Activated T-cell treated with anti-CD3 and anti-CD28 coated beads, Interleukin-2, amount 50 U/mL, for 72 hours (primary cell): ENCODE results near the gene RIMS1. TPM values are rescaled to one million over a fixed set of nuclear protein-coding genes. Genes with fewer than 3 reads are reported as not detected.

Source experiments
- ATAC-seq, 2 donors: fragments of 150-1000 bp; cut with Tn5 transposase; replicated peaks in 1 of 2; 2 replicates each; pipeline ENCODE4 v1.10.0; 2021; ENCODE audit warnings: moderate library complexity in 2 of 2, mild to moderate bottlenecking in 1 of 2
- DNase-seq, 2 donors: peaks; one replicate each; pipeline ENCODE4 v3.0.0; 2021 to 2022; ENCODE audit warnings: mixed read lengths in 1 of 2
- H3K27ac Mint-ChIP-seq: one replicate; pipeline ENCODE4 v1.8.0; 2022; ENCODE audit warnings: mild to moderate bottlenecking, moderate library complexity, mixed read lengths
- H3K27me3 Mint-ChIP-seq: one replicate; pipeline ENCODE4 v1.8.0; 2022; ENCODE audit warnings: low read depth, mixed read lengths
- H3K36me3 Mint-ChIP-seq, 2 donors: one replicate each; pipeline ENCODE4 v1.8.0; 2022; ENCODE audit warnings: mixed read lengths in 2 of 2, mild to moderate bottlenecking in 1 of 2; ENCODE audit not compliant: insufficient read depth in 2 of 2
- H3K4me1 Mint-ChIP-seq: one replicate; pipeline ENCODE4 v1.8.0; 2022; ENCODE audit warnings: low read depth, mixed read lengths
- H3K4me3 Mint-ChIP-seq, 2 donors: one replicate each; pipeline ENCODE4 v1.8.0; 2022; ENCODE audit warnings: mild to moderate bottlenecking in 2 of 2, mixed read lengths in 2 of 2, moderate library complexity in 2 of 2
- H3K9me3 Mint-ChIP-seq, 2 donors: one replicate each; pipeline ENCODE4 v1.8.0; 2022; ENCODE audit warnings: mixed read lengths in 2 of 2
- total RNA-seq, 2 donors: library from RNA; stranded (reverse); gene quantifications; one replicate each; pipeline ENCODE4 v1.2.3, GENCODE V29; 2022

RIMS1 gene
- total RNA-seq, 2 donors from 2014 or later = not detected

- ATAC-seq (no peak), DNase-seq (no peak)
- H3K27ac Mint-ChIP-seq = no peak overlapping the region
- no peaks in the 10 kb centered on the region for H3K27me3 Mint-ChIP-seq
- no peaks in the 10 kb centered on the region for H3K4me1 Mint-ChIP-seq
- no peaks in the 10 kb centered on the region for H3K9me3 Mint-ChIP-seq
- H3K4me3 Mint-ChIP-seq = no peak overlapping the region
- no peaks in the 10 kb centered on the region for H3K36me3 Mint-ChIP-seq
Measured at GRCh38 chr6:72238021-72238420, 351.7 kb downstream of the RIMS1 start.

GRCh38 chr6:72238900-72239299 is 352.6 kb downstream of the RIMS1 start:
- H3K27ac Mint-ChIP-seq = no peak overlapping the region
- no peaks in the 10 kb centered on the region for H3K4me1 Mint-ChIP-seq
- H3K4me3 Mint-ChIP-seq = no peak overlapping the region
- DNase-seq (no peak), ATAC-seq (no peak)
- H3K9me3 Mint-ChIP-seq = no peaks in the 10 kb centered on the region
- no peaks in the 10 kb centered on the region for H3K27me3 Mint-ChIP-seq
- H3K36me3 Mint-ChIP-seq = no peaks in the 10 kb centered on the region

DNA sequence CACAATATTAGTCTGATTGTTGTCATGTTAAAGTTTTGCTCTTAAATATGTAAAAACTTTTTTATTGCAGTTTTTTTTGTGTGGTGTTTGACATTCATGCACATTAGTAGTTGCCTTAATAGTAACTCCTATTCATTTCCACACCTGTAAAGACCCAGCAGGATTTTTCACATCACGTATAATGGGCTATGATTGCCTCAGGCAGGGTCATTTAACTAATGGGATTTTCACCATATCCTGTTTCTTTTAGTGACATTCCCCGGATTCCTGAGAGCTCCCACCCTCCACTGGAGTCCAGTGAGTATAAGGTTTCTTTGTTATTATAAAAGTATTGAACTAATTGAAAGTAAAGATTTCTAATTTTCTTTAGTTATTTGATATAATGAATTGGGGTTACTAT is 359.2 kb downstream of the RIMS1 start:
- H3K27me3 Mint-ChIP-seq = no peaks in the 10 kb centered on the region
- H3K4me1 Mint-ChIP-seq = no peaks in the 10 kb centered on the region
- DNase-seq = no peak
- no peak overlapping the region for H3K27ac Mint-ChIP-seq
- H3K9me3 Mint-ChIP-seq = no peaks in the 10 kb centered on the region
- no peak overlapping the region for H3K4me3 Mint-ChIP-seq
- H3K36me3 Mint-ChIP-seq = no peaks in the 10 kb centered on the region
- ATAC-seq = no peak

- no peaks in the 10 kb centered on the region for H3K27me3 Mint-ChIP-seq
- no peak overlapping the region for H3K4me3 Mint-ChIP-seq
- H3K36me3 Mint-ChIP-seq = no peaks in the 10 kb centered on the region
- no peaks in the 10 kb centered on the region for H3K4me1 Mint-ChIP-seq
- H3K9me3 Mint-ChIP-seq = no peaks in the 10 kb centered on the region
- DNase-seq = no peak
- no peak for ATAC-seq
- no peak overlapping the region for H3K27ac Mint-ChIP-seq
Measured at GRCh38 chr6:72246926-72247325, 360.6 kb downstream of the RIMS1 start.

- H3K9me3 Mint-ChIP-seq = no peaks in the 10 kb centered on the region
- no peak for DNase-seq
- H3K4me1 Mint-ChIP-seq = no peaks in the 10 kb centered on the region
- H3K36me3 Mint-ChIP-seq = no peaks in the 10 kb centered on the region
- H3K4me3 Mint-ChIP-seq = no peak overlapping the region
- H3K27me3 Mint-ChIP-seq = no peaks in the 10 kb centered on the region
- no peak for ATAC-seq
- no peak overlapping the region for H3K27ac Mint-ChIP-seq
Measured at GRCh38 chr6:72248621-72249020, 362.3 kb downstream of the RIMS1 start.

DNA sequence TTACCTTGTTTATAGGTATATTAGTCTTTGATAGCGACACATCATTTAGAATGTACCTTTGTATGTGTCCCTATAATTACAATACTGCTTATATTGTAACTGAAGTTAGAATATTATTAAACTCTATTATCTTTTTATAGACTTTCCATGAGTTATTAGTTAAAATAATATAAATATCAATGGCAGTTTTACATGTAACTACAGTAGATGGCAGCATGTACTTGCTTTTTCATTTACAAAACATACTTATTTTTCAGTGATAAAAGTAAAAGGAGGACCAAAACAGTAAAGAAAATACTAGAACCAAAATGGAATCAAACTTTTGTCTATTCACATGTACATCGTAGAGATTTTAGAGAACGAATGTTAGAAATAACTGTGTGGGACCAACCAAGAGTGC is 364.3 kb downstream of the RIMS1 start:
- no peaks in the 10 kb centered on the region for H3K27me3 Mint-ChIP-seq
- DNase-seq (no peak), ATAC-seq (no peak)
- H3K4me3 Mint-ChIP-seq = no peak overlapping the region
- no peak overlapping the region for H3K27ac Mint-ChIP-seq
- no peaks in the 10 kb centered on the region for H3K9me3 Mint-ChIP-seq
- H3K36me3 Mint-ChIP-seq = no peaks in the 10 kb centered on the region
- no peaks in the 10 kb centered on the region for H3K4me1 Mint-ChIP-seq

DNA sequence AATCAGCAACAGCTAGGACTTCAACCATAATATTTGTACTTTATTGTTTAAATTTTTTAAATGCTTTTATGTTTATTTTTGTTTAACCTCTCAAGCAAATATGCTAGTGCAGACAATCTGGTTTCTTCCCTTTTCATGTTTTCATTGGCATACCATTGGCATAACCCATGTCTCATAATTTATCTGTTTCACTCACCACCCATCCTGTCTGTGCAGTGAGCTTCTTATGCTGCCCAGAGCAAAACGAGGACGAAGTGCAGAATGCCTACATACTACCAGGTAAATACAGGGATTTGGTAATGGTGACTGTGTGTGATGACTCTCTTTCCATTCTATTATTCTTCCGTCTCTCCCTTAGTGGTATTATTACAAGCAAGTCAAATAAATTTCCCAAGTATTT is 374.1 kb downstream of the RIMS1 start:
- Mint-ChIP-seq H3K4me1 (no peaks in the 10 kb centered on the region), H3K36me3 (no peaks in the 10 kb centered on the region), H3K27ac (no peak overlapping the region), H3K9me3 (no peaks in the 10 kb centered on the region), H3K4me3 (no peak overlapping the region), H3K27me3 (no peaks in the 10 kb centered on the region)
- ATAC-seq (no peak), DNase-seq (no peak)

DNA sequence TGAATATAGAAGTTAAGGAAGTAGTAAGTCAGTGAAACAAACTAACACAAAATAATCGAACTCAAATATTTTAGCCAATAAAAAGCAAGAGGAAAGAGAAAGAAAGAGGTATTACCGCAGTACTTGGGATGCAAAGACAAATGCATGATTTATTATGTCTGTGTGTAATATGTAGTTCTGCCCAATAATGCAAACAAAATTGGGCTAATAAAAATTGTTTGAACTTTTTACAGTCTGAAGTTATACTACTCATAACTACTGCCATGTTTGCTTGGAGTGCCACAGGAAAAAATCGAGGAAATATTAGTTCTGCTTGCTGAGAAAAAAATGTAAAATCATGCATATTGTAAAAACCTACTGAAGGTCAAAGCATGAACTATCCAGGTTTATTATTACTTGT is 375.2 kb downstream of the RIMS1 start:
- DNase-seq (no peak), ATAC-seq (no peak)
- Mint-ChIP-seq H3K36me3 (no peaks in the 10 kb centered on the region), H3K4me3 (no peak overlapping the region), H3K9me3 (no peaks in the 10 kb centered on the region), H3K4me1 (no peaks in the 10 kb centered on the region), H3K27ac (no peak overlapping the region), H3K27me3 (no peaks in the 10 kb centered on the region)

DNA sequence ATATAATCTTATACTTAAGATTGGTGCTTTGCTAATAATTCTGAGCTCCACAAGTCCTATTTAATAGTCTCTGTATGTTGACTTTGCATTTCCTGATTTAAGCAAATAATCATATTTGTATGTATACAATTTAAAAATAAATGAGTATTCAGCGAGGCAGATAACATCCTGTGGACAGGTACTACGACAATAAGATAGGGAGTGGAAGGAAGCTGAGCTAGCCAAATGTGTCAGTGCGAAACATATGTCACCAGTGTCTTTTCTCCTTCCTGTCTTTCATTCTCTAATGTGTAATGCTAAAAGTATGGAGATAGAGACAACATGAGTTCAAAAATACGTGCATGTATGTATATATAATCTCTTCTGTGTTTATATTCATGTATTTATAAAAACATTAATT is 375.9 kb downstream of the RIMS1 start:
- no peaks in the 10 kb centered on the region for H3K36me3 Mint-ChIP-seq

GRCh38 chr6:72267470-72267869 is 381.1 kb downstream of the RIMS1 start:
- Mint-ChIP-seq H3K27ac (no peak overlapping the region), H3K4me1 (no peaks in the 10 kb centered on the region), H3K27me3 (no peaks in the 10 kb centered on the region), H3K9me3 (no peaks in the 10 kb centered on the region), H3K36me3 (no peaks in the 10 kb centered on the region), H3K4me3 (no peak overlapping the region)
- DNase-seq (no peak), ATAC-seq (no peak)

More for the DNA sequence above, 375.9 kb downstream of the RIMS1 start:
- Mint-ChIP-seq H3K9me3 (no peaks in the 10 kb centered on the region), H3K27me3 (no peaks in the 10 kb centered on the region), H3K4me3 (no peak overlapping the region), H3K27ac (no peak overlapping the region), H3K4me1 (no peaks in the 10 kb centered on the region)
- no peak for DNase-seq
- no peak for ATAC-seq

- Mint-ChIP-seq H3K4me1 (no peaks in the 10 kb centered on the region), H3K4me3 (no peak overlapping the region), H3K9me3 (no peaks in the 10 kb centered on the region), H3K27ac (no peak overlapping the region), H3K27me3 (no peaks in the 10 kb centered on the region), H3K36me3 (no peaks in the 10 kb centered on the region)
- no peak for ATAC-seq
- no peak for DNase-seq
Measured at GRCh38 chr6:72271531-72271930, 385.2 kb downstream of the RIMS1 start.

GRCh38 chr6:72272958-72273357 is 386.6 kb downstream of the RIMS1 start:
- Mint-ChIP-seq H3K27ac (no peak overlapping the region), H3K9me3 (no peaks in the 10 kb centered on the region), H3K4me3 (no peak overlapping the region), H3K27me3 (no peaks in the 10 kb centered on the region), H3K4me1 (no peaks in the 10 kb centered on the region), H3K36me3 (no peaks in the 10 kb centered on the region)
- no peak for ATAC-seq
- no peak for DNase-seq

DNA sequence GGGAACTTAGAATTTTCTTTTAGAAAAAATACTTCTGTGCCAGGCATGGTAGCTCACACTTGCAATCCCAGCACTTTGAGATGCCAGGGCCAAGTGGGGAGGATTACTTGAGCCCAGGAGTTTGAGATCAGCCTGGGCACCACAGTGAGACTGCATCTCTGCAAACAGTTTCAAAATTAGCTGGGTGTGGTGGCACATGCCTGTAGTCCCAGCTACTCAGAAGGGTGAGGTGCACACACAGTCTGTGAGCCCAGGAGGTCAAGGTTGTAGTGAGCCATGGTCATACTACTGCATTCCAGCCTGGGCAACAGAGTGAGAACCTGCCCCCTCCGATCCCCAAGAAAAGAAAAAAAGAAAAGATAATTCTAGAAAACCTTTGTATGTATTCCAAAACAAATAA is 389.5 kb downstream of the RIMS1 start:
- no peak for ATAC-seq

DNA sequence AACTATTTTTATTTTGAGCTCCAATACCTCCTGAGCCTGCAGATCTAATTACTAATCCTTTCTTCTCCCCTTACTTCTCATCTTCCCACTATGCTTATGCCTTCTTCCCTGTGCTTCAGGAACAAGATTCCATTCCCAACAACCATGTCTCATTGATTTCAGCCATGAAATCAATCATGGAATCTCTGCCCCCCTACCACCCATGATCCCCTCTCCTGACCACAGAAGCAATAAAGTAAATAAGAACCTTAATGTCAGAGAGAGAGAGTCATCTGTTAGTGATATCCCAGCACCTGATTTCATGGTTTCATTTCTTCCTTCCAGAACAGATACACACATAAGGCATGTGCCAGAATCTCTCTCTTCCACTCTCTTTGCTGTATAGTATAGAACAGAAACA is 395.9 kb downstream of the RIMS1 start:
- Mint-ChIP-seq H3K36me3 (no peaks in the 10 kb centered on the region), H3K9me3 (no peaks in the 10 kb centered on the region), H3K4me3 (no peak overlapping the region), H3K4me1 (no peaks in the 10 kb centered on the region), H3K27ac (no peak overlapping the region), H3K27me3 (no peaks in the 10 kb centered on the region)
- ATAC-seq (no peak), DNase-seq (no peak)

More for the DNA sequence above, 389.5 kb downstream of the RIMS1 start:
- H3K4me1 Mint-ChIP-seq = no peaks in the 10 kb centered on the region
- H3K9me3 Mint-ChIP-seq = no peaks in the 10 kb centered on the region
- no peak overlapping the region for H3K4me3 Mint-ChIP-seq
- H3K27ac Mint-ChIP-seq = no peak overlapping the region
- no peak for DNase-seq
- no peaks in the 10 kb centered on the region for H3K36me3 Mint-ChIP-seq
- H3K27me3 Mint-ChIP-seq = no peaks in the 10 kb centered on the region

GRCh38 chr6:72283571-72283970 is 397.2 kb downstream of the RIMS1 start:
- H3K4me3 Mint-ChIP-seq = no peak overlapping the region
- no peak overlapping the region for H3K27ac Mint-ChIP-seq
- ATAC-seq (no peak), DNase-seq (no peak)
- no peaks in the 10 kb centered on the region for H3K36me3 Mint-ChIP-seq
- no peaks in the 10 kb centered on the region for H3K27me3 Mint-ChIP-seq
- H3K4me1 Mint-ChIP-seq = no peaks in the 10 kb centered on the region
- H3K9me3 Mint-ChIP-seq = no peaks in the 10 kb centered on the region
